DMS79 treated with DMSO at 0.1 percent for 48 hours (cell line): Measurements from ENCODE around the gene DLD.
"Not testable (repeated sequence)": the region's sequence is repeated elsewhere in the genome, so short reads cannot be mapped to it uniquely, and the experiment has no call there.

Source experiments
- DNase-seq: peaks from one replicate; lab custom pipeline; 2025; lab: John Stamatoyannopoulos, UW

The DLD gene, protein sequence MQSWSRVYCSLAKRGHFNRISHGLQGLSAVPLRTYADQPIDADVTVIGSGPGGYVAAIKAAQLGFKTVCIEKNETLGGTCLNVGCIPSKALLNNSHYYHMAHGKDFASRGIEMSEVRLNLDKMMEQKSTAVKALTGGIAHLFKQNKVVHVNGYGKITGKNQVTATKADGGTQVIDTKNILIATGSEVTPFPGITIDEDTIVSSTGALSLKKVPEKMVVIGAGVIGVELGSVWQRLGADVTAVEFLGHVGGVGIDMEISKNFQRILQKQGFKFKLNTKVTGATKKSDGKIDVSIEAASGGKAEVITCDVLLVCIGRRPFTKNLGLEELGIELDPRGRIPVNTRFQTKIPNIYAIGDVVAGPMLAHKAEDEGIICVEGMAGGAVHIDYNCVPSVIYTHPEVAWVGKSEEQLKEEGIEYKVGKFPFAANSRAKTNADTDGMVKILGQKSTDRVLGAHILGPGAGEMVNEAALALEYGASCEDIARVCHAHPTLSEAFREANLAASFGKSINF

DNA sequence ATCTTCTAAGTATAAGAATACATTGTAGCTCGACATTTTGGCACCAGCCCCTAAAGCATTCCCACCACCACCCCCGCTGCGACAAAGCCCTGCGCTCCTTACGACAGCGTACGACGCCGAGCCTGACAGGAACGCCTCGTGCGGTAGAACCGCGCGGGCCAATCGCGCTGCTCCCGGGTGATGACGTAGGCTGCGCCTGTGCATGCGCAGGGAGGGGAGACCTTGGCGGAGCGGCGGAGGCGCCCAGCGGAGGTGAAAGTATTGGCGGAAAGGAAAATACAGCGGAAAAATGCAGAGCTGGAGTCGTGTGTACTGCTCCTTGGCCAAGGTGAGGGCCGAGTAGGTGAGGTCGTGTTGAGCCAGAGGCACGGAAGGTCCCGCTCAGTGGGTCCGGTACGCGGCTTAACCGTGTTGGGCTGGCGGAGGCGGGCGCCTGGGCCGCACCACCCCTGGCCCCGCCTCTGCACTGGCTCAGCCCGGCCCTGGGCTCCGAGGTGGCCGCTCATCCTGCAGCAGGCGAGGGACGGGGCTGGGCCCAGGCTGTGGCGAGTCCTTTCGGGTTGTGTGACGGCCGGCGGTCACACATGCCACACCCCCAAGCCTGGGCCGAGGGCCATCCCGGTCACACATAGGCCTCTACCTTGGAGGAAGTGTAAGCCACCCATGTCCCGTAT lies at the start of gene DLD:
Gene DLD (plus strand): TSS at position 222 of the 674 bp plus-strand sequence. CDS start 68 bp downstream, at position 290.
- DNase-seq = peak; percentile 83

DNA sequence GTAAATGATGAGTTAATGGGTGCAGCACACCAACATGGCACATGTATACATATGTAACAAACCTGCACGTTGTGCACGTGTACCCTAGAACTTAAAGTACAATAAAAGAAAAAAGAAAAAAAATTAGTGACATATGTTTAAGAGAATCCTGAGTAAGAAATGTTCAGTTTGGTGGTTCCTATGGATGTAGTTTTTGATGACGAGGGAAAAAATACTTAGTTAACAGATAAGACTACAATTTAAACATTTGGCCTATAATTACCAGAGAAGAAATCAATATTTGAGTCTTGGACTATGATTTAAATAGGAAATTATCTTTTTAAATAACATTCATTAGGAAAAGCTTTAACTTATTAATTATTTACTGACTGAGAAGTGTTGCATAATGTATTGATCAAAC lies 48.8 kb upstream of the DLD start:
- no peak for DNase-seq

GRCh38 chr7:107843184-107843583 lies 47.8 kb upstream of the DLD start:
- DNase-seq = no peak

- no peak for DNase-seq
Observed at GRCh38 chr7:107846324-107846723, 44.7 kb upstream of the DLD start.

DNA sequence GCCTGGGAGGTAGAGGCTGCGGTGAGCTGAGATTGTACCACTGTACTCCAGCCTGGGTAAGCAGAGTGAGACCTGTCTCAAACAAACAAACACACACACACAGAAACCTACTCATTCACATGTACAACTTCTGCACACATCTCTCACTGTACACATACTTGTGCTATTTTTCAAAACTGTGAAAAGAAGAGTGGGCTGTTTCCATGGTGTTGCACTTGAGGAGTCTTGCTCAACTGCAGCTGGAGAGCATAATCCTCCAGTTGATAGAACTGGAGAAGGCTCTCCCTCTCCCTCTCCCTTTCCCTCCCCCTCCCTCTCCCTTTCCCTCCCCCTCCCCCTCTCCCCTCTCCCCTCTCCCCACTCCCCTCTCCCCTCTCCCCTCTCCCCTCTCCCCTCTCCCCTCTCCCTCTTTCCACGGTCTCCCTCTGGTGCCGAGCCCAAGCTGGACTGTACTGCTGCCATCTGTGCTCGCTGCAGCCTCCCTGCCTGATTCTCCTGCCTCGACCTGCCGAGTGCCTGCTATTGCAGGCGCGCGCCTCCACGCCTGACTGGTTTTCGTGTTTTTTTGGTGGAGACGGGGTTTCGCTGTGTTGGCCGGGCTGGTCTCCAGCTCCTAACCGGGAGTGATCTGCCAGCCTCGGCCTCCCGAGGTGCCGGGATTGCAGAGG lies 43.7 kb upstream of the DLD start:
- DNase-seq = peak; percentile 94

DNA sequence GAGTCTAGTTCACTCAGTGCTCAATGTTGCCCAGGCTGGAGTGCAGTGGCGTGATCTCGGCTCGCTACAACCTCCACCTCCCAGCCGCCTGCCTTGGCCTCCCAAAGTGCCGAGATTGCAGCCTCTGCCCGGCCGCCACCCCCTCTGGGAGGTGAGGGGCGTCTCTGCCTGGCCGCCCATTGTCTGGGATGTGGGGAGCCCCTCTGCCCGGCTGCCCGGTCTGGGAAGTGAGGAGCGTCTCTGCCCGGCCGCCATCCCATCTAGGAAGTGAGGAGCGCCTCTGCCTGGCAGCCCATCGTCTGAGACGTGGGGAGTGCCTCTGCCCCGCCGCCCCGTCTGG lies 43.2 kb upstream of the DLD start:
- DNase-seq = not testable (repeated sequence)

GRCh38 chr7:107848211-107848610 lies 42.8 kb upstream of the DLD start:
- not testable (repeated sequence) for DNase-seq

DNA sequence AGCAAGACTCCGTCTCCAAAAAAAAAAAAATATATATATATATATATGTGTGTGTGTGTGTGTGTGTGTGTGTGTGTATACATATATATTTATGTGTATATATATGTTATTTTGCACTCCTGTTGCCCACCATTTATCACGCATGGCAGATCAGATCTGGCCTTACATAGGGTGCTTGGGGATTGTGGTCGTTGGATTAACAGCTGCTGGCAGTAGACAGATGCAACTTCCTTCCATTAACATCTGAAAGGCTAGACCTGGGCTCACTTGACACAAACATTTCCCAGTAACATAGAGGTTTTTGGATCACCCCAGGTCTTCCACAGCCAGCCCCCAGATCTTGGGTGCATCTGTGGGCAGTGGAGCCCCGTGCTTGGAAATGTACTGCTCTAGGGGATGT lies 40.8 kb upstream of the DLD start:
- DNase-seq = no peak

GRCh38 chr7:107850643-107851042 lies 40.3 kb upstream of the DLD start:
- DNase-seq = no peak

- no peak for DNase-seq
Observed at GRCh38 chr7:107854454-107854853, 36.5 kb upstream of the DLD start.

DNA sequence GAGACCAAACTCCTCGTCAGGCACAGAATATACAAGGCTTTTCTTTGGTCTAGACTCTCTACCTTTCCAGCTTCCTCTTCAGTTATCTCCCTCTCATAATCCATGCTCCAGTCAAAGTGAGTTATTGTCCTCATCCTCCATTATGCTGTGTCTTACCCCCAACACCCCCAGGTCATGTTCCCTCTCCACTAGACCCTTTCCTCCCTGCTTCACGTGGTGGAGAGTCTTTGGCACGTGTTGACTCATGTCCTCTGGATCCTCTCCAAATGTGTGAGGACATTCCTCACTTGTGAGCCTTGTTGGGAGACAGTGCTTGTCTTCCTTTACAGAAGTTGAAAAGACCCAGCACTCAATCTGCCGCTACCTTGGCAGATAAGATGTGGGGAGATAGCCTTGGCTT lies 36.0 kb upstream of the DLD start:
- no peak for DNase-seq

DNA sequence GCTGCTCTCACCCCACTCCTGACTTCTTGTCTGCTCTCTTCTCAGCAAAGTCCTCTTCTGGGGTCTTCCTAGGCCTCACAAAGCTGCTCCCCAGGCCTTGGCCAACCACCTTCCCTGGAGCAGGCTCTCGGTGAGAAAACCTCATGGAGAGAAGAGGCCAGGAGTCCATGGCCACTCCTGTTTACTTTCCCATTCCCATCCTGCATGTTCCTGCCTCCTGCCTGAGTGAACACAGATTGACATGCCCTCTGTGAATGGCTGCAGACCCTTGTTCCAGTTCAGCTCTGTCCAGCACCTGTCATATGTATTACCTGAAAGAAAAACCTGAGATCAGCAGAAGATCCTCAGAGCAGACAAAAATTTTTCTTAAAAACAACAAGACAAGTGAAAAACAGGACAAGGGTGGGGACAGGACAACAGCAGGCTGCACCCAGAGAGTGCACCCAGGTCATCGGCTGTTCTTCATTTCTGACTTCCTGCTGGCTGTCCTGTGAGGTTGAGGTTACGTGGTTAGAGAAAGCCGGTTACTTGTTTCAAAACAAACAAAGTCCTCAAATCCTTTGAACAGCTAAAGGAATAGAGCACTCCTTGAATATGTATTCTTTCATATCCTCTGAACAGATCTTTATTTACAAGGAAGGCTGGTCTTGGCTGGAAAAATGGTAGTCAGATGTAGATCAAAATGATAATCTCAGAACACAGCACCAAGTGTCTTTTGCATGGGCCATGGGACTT lies 34.0 kb upstream of the DLD start:
- no peak for DNase-seq

- DNase-seq = no peak
Observed at GRCh38 chr7:107857541-107857912, 33.5 kb upstream of the DLD start.

DNA sequence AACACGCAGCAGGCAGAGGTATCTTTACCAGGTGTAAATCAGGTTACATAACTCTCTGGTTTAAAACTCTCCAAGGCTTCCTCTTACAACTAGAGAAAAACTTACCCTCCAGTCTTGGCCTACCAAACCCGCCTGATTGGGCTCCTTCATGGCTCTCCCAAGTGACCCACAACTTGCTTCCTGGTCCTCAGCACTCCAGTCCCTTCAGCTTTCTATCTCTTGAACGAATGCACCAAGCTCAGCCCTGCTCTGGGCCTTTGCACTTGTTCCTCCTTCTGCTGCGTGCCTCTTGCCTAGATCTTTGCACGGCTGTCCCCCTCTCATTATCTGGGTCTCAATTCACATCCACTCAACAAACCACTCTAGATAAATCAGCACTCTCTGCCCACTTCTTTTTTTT lies 32.7 kb upstream of the DLD start:
- no peak for DNase-seq

DNA sequence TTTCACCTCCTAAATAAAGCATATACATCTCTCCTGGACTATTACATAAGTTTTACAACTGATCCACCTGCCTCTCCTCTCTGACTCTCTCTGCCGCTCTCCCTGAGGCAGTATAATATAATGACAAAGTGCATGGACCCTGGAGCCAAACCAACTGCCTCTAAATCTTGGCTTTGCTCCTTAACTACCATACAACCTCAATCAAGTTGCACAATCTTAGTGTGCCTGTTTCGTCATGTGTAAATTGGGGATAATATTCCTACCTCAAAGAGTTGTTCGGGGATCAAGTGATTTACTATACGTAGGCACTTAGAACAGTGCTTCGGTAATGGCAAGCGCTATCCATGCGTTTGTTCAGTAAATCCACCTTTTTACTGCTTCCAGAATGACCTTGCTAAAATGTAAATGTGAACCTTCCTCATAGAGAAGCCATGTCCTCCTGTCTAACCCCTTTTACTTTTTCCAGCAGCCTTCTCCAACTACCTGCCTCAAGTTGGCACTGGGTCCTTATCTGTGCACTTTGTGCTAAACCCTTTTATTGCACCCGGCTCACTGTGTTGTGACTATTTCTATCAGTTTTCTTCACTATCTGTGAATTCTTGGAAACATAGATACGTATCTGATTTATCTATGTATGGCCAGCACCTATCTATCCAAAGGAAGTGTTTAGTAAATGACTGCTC lies 30.6 kb upstream of the DLD start:
- DNase-seq = no peak

DNA sequence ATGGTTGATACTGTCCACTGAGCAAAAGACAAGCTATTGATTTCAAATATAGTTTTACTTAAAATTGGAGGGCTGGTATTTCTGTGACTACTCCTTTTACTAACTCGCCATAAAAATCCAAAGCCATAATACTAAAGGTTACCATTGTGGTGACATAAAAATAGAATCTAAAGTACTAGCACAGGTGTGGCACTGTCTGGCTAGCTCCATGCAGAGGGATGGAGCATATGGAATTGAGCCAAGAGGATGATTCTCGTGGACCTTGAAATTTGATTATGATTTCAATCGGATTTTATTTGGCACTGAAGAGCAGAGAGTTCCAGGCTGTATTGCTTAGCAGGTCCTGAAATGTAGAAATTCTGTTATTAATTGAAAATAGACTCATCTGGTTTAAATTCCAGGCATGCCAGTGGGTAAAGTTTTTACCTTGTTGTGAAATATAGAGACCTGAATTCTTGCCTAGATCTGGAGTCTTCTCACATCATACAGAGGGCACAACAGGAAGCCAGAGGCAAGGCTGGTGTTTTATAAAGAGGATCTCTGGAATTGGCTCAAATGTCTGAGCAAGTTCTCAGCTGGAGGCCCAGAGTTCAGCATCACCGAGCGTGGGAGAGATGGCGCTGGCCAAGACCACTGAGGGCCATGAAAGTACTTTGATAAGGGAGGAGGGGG lies 29.9 kb upstream of the DLD start:
- no peak for DNase-seq

DNA sequence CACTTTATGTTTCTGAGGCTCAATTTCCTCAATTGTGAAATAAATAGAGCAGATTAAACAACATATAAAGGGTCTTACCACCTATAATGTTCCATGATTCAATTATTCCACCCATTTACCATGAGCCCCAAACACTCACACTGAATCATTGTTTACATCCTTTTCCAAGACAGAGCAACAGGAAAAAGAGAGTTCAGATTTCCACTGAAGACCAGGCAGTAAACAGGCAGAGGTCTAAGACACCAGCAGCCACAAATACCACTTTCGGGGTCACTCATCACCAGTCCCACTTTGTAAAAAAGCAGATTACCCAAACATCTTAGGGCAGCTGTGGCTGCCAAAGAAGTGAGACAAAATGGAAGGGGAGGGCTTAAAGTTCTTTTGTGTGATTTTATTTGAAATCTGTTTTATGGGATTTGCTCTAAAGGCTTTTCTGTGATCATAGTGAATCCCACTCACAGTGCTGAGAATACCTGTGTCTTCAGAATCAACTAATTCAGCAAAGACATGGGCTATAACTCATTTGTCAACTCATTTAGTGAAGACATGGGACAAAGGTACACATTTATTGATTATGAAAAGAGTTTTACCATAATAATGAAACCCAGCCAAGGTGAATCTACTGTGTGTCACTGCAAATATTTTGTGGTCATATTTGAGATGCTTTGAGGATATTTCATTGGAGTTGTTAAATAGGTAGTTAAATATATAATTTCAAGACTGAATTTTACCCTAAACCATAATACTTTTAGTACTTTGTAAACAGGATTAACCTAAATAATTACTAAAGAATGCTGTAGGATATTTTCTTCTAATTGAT lies 24.8 kb upstream of the DLD start:
- DNase-seq = no peak

DNA sequence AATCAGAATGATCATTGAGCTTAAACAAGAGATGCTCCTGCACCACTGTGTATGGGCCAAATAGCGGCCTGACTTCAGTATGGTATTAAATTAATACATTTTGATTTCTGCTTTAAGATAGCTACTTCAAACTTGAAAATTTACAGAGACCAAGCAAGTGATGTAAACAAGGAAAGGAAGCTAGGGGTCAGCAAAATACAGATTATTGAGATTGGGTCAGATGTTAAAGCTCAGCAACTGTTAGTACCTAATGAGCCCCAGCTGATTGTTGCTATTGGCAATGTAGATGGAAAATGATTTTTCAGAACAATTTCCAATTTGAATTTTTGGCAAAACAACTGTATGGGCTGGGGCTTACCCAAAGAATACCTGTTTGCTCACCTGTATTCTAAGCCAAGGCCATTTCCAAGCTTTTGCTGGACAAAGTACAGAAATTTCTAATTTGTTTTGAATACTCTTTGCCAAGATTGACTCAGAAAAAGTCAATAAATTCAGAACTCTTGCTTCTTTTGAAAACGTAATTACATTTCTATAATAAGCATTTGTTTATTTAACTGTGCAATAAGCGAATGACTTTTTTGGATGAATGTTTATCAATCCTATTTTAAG lies 23.0 kb upstream of the DLD start:
- no peak for DNase-seq

DNA sequence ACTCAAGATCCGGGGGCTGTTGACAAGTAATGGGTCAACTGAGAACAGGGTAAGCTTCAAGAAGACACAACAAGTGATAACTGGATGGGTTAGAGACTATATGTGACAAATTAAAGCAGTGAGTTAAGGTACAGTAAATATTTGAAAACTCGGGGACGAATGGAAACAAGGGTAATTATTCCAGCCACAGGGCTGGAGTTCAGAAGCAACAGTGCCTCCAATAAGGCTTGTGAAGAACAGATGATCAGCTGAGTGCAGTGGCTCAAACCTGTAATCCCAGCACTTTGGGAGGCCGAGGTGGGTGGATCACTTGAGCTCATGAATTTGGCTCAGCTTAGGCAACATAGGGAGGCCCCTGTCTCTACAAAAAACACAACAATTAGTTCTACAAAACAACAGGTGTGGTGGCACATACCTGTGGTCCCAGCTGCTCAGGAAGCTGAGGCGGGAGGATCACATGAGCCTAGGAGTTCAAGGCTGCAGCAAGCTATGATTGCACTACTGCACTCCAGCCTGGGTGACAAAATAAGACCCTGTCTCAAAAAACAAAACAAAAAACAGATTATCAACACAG lies 20.5 kb upstream of the DLD start:
- no peak for DNase-seq
